ENCODE data around the gene DEPDC1. TPM values are rescaled to one million over a fixed set of nuclear protein-coding genes. Genes with fewer than 3 reads are reported as not detected.
A peak's percentile ranks its signal among the peaks of the same experiment; 100 is the strongest.

Gene DEPDC1
- total RNA-seq = 10 to 100 TPM; 15.7 to 16.0 TPM

DNA sequence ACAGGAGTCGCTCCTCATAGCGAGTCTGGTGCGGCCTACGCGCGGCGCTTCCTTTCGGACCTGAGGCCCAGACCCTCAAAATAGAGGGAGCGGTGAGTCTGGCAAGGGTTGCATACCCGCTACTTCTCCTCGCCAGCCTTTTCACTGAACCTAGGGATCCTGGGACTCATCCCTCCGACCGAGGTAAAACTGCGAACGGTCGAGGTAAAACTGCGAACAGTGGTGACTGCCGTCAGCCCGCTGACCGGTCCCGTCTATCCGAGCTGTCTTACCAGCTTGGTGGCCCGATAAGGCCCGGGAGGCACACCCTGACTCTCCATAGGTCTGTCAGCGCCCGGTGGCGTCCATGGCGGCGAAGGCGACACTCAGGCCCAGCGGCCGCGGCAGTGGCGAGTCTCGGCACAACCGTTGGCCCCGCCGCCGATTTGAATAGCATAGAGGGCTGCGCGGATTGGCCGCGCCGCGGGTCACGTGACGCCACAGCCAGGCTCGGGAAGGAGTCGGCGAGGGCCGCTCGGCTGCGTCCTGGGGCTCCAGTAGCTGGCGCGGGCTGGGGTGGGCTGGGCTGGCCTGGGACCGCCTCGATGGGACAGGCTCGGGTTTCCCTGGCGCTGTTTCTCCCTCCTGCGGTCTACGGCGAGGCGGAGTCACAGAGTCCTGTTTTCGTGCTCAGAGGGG is at the start of gene DEPDC1:
DEPDC1 (minus strand) TSS at position 403 of the 678 bp plus-strand sequence; CDS start at position 320, 83 bp downstream.
- ChIA-PET POLR2A (interaction anchor here (0.6 kb wide), 1 partner anchor 265 kb away, joined by 4 read pairs; no protein-coding TSS in a partner anchor), CTCF (interaction anchor here (0.8 kb wide), 1 partner anchor 17 kb away, joined by 3 read pairs; no protein-coding TSS in a partner anchor)
- peaks cover 29% of the 10 kb centered on the region for H3K27me3 Mint-ChIP-seq
- peaks cover 2% of the 10 kb centered on the region for H3K36me3 Mint-ChIP-seq (ENCODE audit: low read depth)
- H3K9me3 Mint-ChIP-seq = peaks cover 2% of the 10 kb centered on the region
- TF ChIP-seq, protein P1, sequence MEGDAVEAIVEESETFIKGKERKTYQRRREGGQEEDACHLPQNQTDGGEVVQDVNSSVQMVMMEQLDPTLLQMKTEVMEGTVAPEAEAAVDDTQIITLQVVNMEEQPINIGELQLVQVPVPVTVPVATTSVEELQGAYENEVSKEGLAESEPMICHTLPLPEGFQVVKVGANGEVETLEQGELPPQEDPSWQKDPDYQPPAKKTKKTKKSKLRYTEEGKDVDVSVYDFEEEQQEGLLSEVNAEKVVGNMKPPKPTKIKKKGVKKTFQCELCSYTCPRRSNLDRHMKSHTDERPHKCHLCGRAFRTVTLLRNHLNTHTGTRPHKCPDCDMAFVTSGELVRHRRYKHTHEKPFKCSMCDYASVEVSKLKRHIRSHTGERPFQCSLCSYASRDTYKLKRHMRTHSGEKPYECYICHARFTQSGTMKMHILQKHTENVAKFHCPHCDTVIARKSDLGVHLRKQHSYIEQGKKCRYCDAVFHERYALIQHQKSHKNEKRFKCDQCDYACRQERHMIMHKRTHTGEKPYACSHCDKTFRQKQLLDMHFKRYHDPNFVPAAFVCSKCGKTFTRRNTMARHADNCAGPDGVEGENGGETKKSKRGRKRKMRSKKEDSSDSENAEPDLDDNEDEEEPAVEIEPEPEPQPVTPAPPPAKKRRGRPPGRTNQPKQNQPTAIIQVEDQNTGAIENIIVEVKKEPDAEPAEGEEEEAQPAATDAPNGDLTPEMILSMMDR (IDR thresholded peaks at IDR 0.05) = no peak
- intact Hi-C loops (cut with micrococcal nuclease) = no loop called here
- peak; percentile 82 for DNase-seq
- peak within 1 kb of the TSS; percentile 83 for H3K4me3 Mint-ChIP-seq
- ATAC-seq = peak; percentile 95
- H3K4me1 Mint-ChIP-seq (ENCODE audit: low read depth) = peaks cover 9% of the 10 kb centered on the region
- peak within 1 kb of the TSS; percentile 43 for H3K27ac Mint-ChIP-seq

DNA sequence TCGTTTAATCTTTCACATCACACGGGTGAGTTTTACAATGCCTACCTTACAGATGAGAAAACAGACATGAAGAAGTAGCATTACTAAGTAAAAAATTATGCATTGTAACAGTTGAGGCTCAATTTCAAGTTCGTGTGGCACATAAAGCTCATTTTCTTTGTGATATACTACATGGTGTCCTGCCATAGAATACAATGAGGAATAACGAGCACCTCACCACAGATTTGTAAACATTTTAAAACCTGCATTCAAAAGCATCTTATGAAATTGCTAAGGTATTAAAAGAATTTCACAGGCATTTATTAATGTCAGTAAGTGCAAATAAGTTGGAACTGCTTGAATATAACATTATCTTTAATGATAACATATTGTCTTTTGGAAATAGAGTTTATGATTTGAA is 47.8 kb upstream of the DEPDC1 start:
- intact Hi-C loops (cut with micrococcal nuclease) = no loop called here
- DNase-seq (no peak), ATAC-seq (no peak)
- Mint-ChIP-seq H3K9me3 (peaks cover 1% of the 10 kb centered on the region), H3K4me1 (ENCODE audit: low read depth) (no peaks in the 10 kb centered on the region), H3K27ac (no peak overlapping the region), H3K27me3 (no peaks in the 10 kb centered on the region), H3K36me3 (ENCODE audit: low read depth) (no peaks in the 10 kb centered on the region), H3K4me3 (no peak overlapping the region)
- CTCF ChIA-PET = no interaction called here
- TF ChIP-seq, protein P1 (IDR thresholded peaks at IDR 0.05) = no peak
- POLR2A ChIA-PET = no interaction called here

DNA sequence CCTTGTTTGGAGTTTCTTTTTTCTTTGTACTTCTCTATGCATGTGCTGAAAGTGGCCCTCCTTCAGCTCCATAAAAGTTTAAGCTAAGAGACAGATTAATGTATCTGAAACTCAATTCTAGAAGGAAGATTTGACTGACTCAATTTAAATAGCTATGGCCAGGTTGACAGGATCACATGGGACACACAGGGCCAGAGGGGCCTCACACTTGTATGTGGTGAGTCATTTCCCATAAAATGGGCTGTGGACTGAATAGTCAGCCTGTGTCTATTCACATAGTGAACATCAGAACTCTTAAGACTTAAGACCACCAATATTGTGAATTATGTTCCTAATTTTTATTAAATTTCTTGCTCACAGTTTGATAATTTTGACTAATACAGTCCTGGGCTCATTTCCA is 45.7 kb upstream of the DEPDC1 start:
- H3K27me3 Mint-ChIP-seq = no peaks in the 10 kb centered on the region
- no peaks in the 10 kb centered on the region for H3K9me3 Mint-ChIP-seq
- POLR2A ChIA-PET = no interaction called here
- CTCF ChIA-PET = no interaction called here
- intact Hi-C loops (cut with micrococcal nuclease) = no loop called here
- no peaks in the 10 kb centered on the region for H3K4me1 Mint-ChIP-seq (ENCODE audit: low read depth)
- TF ChIP-seq, protein P1 (IDR thresholded peaks at IDR 0.05) = no peak
- H3K36me3 Mint-ChIP-seq (ENCODE audit: low read depth) = no peaks in the 10 kb centered on the region
- no peak overlapping the region for H3K4me3 Mint-ChIP-seq
- ATAC-seq (no peak), DNase-seq (no peak)
- H3K27ac Mint-ChIP-seq = no peak overlapping the region

DNA sequence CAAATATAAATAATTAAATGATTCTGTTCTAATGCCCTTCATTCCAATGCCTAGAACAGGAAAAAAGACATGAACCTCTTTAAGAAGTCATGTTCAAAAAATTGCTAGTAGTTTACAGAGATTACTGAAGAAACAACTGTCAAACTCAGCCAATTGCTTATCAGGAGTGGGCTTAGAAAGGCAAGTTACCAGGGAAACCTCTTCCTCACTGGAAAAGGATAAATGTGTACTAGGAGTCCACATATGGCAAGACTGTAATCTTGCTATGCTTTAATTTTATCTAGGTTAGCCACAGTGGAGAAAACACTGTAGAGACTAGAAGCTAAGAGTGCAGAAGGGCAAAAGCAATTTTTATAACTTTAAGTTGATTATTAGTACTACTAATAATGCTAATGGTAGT is 42.1 kb upstream of the DEPDC1 start:
- no peak for ATAC-seq
- Mint-ChIP-seq H3K9me3 (no peaks in the 10 kb centered on the region), H3K4me3 (no peak overlapping the region), H3K27ac (no peak overlapping the region), H3K36me3 (ENCODE audit: low read depth) (no peaks in the 10 kb centered on the region), H3K4me1 (ENCODE audit: low read depth) (no peaks in the 10 kb centered on the region), H3K27me3 (no peaks in the 10 kb centered on the region)
- POLR2A ChIA-PET = no interaction called here
- DNase-seq = no peak
- CTCF ChIA-PET = no interaction called here
- intact Hi-C loops (cut with micrococcal nuclease) = no loop called here
- TF ChIP-seq, protein P1 (IDR thresholded peaks at IDR 0.05) = no peak

DNA sequence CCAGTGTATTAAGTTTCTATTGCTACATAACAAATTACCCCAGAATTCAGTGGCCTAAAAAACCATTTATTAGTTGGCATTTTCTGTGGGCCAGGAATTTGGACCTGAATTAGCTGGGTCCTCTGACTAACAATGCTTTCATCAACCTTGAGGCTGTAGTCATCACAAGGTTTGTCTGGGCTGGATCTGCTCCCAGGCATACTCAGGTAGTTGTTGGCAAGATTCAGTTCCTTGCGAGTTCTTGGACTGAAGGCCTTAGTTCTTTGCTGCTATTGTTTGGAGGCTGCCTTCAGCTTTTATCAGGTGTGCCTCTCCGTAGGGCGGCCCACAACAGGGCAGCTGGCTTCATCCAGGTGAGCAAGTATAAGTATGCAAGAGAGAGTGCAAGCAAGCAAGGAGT is 31.4 kb upstream of the DEPDC1 start:
- ATAC-seq = no peak
- Mint-ChIP-seq H3K9me3 (no peaks in the 10 kb centered on the region), H3K27ac (no peak overlapping the region), H3K27me3 (peaks cover 1% of the 10 kb centered on the region), H3K4me1 (ENCODE audit: low read depth) (no peaks in the 10 kb centered on the region), H3K4me3 (no peak overlapping the region), H3K36me3 (ENCODE audit: low read depth) (no peaks in the 10 kb centered on the region)
- CTCF ChIA-PET = no interaction called here
- DNase-seq = no peak
- TF ChIP-seq, protein P1 (IDR thresholded peaks at IDR 0.05) = no peak
- POLR2A ChIA-PET = no interaction called here
- intact Hi-C loops (cut with micrococcal nuclease) = no loop called here
